Measurements from ENCODE around the gene C3orf80.
"Not testable (repeated sequence)": the region's sequence is repeated elsewhere in the genome, so short reads cannot be mapped to it uniquely, and the experiment has no call there.

The C3orf80 gene

DNA sequence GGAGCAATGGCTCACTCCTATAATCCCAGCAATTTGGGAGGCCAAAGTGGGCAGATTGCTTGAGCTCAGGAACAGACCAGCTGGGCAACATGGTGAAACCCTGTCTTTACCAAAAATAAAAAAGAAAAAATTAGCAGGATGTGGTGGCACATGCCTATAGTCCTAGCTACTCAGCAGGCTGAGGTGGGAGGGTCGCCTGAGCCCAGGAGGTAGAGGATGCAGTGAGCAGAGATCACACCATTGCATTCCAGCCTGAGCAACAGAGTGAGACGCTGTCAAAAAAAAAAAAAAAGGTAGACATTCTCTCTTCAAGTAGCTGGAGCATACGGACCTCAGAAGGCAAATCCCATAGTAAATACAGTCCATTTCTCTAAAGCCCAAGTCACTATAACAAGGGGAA, 7.1 kb upstream of the C3orf80 start:
- no peak overlapping the region for H3K9ac ChIP-seq (ENCODE audit: low read depth, low read length)
- H3K9me3 ChIP-seq (replicated peaks; ENCODE audit: low read length): no peaks in the 10 kb centered on the region
- no peaks in the 10 kb centered on the region for H3K4me1 ChIP-seq (ENCODE audit: control insufficient read depth, insufficient read depth, low read length)
- peaks cover 41% of the 10 kb centered on the region for H3K27me3 ChIP-seq (ENCODE audit: control insufficient read depth, insufficient read depth, low read length)
- no peak overlapping the region for H3K4me2 ChIP-seq (ENCODE audit: low read length)
- H3K4me3 ChIP-seq (ENCODE audit: low read length): no peak overlapping the region
- no peaks in the 10 kb centered on the region for H3K36me3 ChIP-seq (ENCODE audit: insufficient read depth, low read length)

DNA sequence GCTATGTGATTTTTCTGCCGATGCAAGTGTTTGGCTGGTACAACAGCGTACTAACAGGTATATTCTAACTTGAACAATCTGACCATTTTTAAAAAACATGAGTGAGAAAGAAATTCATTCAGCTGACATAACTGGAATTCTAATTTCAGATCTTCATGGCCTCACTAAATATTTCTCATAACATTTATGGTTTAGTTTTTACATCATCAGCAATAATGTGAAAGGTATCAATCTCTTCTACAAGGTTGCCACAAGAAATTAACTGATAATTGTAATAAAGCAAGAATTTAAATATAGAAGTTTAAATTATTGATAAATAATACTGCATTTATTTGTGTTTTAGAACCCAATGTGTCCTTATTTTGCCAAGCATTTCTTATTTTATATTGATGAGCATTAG, 5.2 kb upstream of the C3orf80 start:
- no peak overlapping the region for H3K4me3 ChIP-seq (ENCODE audit: low read length)
- H3K9me3 ChIP-seq (replicated peaks; ENCODE audit: low read length): no peaks in the 10 kb centered on the region
- peaks cover 3% of the 10 kb centered on the region for H3K4me1 ChIP-seq (ENCODE audit: control insufficient read depth, insufficient read depth, low read length)
- no peaks in the 10 kb centered on the region for H3K36me3 ChIP-seq (ENCODE audit: insufficient read depth, low read length)
- no peak overlapping the region for H3K9ac ChIP-seq (ENCODE audit: low read depth, low read length)
- peaks cover 57% of the 10 kb centered on the region for H3K27me3 ChIP-seq (ENCODE audit: control insufficient read depth, insufficient read depth, low read length)
- no peak overlapping the region for H3K4me2 ChIP-seq (ENCODE audit: low read length)

DNA sequence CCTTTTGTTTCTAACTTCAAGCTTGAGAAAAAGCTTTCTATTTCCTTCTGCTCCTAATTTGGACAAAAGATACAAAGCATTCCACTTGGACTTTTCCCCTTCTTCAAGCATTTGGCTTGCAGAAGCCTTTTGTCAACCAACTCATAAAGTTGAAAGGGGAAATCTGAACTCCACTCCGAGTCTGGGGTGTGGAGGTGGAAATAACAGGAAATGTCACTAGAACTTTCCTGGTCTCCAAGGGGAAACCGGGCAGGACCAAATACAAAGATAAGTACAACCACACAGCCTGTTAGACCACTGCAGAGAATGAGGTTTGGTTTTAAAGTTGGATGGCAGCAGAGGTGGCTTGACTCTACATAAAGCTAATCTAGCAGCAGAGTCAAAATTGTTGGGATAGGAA, 4.2 kb upstream of the C3orf80 start:
- Histone ChIP-seq H3K9ac (ENCODE audit: low read depth, low read length) (no peak overlapping the region), H3K4me3 (ENCODE audit: low read length) (no peak overlapping the region), H3K4me2 (ENCODE audit: low read length) (no peak overlapping the region), H3K9me3 (replicated peaks; ENCODE audit: low read length) (no peaks in the 10 kb centered on the region), H3K27me3 (ENCODE audit: control insufficient read depth, insufficient read depth, low read length) (peaks cover 66% of the 10 kb centered on the region), H3K4me1 (ENCODE audit: control insufficient read depth, insufficient read depth, low read length) (peaks cover 12% of the 10 kb centered on the region), H3K36me3 (ENCODE audit: insufficient read depth, low read length) (no peaks in the 10 kb centered on the region)

DNA sequence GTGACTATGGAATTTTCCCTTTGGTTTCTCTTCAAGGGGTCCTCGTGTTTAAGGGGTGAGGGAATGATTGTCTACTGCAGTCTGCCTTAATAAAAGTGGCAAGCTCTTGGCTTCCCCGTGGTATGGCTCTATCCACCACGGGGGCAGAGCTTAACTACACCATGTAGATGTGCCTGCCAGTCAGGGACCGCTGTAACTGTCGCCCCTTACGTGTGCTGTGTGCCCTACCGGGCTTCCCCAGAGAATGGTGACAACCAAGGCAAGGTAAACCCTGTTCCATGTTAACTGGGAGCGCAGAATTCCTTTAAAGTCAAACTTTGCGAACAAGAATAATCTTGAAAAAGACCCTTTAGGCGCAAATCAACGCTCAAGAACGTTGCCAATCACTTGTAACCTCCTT, 966 bp upstream of the C3orf80 start:
- Histone ChIP-seq H3K4me3 (ENCODE audit: low read length) (no peak overlapping the region), H3K4me1 (ENCODE audit: control insufficient read depth, insufficient read depth, low read length) (peaks cover 18% of the 10 kb centered on the region), H3K36me3 (ENCODE audit: insufficient read depth, low read length) (no peaks in the 10 kb centered on the region), H3K9ac (ENCODE audit: low read depth, low read length) (no peak overlapping the region), H3K27me3 (ENCODE audit: control insufficient read depth, insufficient read depth, low read length) (peaks cover 71% of the 10 kb centered on the region), H3K4me2 (ENCODE audit: low read length) (no peak overlapping the region), H3K9me3 (replicated peaks; ENCODE audit: low read length) (no peaks in the 10 kb centered on the region)

DNA sequence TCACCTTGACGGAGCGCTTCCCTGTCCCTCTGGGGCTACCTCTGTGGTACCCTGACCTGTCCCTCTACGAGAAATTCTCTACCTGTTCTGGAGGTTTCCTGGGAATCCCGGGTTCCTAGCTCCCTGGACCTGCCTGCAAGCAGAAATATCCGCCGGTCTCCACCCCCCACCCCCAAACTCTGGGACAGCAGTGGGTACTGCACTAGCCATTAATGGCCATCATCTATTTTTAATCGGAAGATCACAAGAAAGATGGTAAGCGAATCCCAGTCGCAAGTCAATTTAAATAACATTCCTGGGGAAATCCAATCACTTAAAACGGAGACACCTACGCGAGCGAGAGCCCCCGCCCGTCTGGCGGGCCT, 429 bp upstream of the C3orf80 start:
- Histone ChIP-seq H3K4me3 (ENCODE audit: low read length) (peak overlapping the region; percentile 77), H3K4me1 (ENCODE audit: control insufficient read depth, insufficient read depth, low read length) (peaks cover 18% of the 10 kb centered on the region), H3K9ac (ENCODE audit: low read depth, low read length) (no peak overlapping the region), H3K27me3 (ENCODE audit: control insufficient read depth, insufficient read depth, low read length) (peaks cover 71% of the 10 kb centered on the region), H3K36me3 (ENCODE audit: insufficient read depth, low read length) (no peaks in the 10 kb centered on the region), H3K9me3 (replicated peaks; ENCODE audit: low read length) (no peaks in the 10 kb centered on the region), H3K4me2 (ENCODE audit: low read length) (peak overlapping the region; percentile 99)

GRCh38 chr3:160226026-160226907, 1.0 kb downstream of the C3orf80 start:
- Histone ChIP-seq H3K4me1 (ENCODE audit: control insufficient read depth, insufficient read depth, low read length) (peaks cover 18% of the 10 kb centered on the region), H3K9ac (ENCODE audit: low read depth, low read length) (no peak overlapping the region), H3K36me3 (ENCODE audit: insufficient read depth, low read length) (no peaks in the 10 kb centered on the region), H3K4me2 (ENCODE audit: low read length) (peak overlapping the region; percentile 99), H3K4me3 (ENCODE audit: low read length) (peak overlapping the region; percentile 77), H3K9me3 (replicated peaks; ENCODE audit: low read length) (no peaks in the 10 kb centered on the region), H3K27me3 (ENCODE audit: control insufficient read depth, insufficient read depth, low read length) (peaks cover 61% of the 10 kb centered on the region)

DNA sequence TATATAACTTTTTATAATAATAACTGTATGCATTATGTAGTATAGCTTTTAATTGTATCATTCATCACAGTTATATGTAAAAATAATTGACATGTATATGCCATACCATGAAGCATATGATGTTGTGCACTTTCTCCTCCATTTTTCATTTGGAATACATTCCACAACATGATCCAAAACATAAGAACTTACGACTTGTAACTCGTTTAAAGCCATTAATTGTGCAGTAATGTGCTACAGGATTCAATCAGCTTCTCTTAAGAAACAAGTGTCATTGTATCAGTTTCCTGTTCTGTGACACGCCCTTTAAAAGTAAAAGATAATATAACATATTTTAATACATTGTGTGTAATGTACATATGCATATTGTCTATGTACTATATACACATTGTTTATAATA, 2.2 kb downstream of the C3orf80 start:
- Histone ChIP-seq H3K4me1 (ENCODE audit: control insufficient read depth, insufficient read depth, low read length) (peaks cover 18% of the 10 kb centered on the region), H3K36me3 (ENCODE audit: insufficient read depth, low read length) (no peaks in the 10 kb centered on the region), H3K4me3 (ENCODE audit: low read length) (no peak overlapping the region), H3K4me2 (ENCODE audit: low read length) (no peak overlapping the region), H3K9me3 (replicated peaks; ENCODE audit: low read length) (no peaks in the 10 kb centered on the region), H3K9ac (ENCODE audit: low read depth, low read length) (no peak overlapping the region), H3K27me3 (ENCODE audit: control insufficient read depth, insufficient read depth, low read length) (peaks cover 51% of the 10 kb centered on the region)

DNA sequence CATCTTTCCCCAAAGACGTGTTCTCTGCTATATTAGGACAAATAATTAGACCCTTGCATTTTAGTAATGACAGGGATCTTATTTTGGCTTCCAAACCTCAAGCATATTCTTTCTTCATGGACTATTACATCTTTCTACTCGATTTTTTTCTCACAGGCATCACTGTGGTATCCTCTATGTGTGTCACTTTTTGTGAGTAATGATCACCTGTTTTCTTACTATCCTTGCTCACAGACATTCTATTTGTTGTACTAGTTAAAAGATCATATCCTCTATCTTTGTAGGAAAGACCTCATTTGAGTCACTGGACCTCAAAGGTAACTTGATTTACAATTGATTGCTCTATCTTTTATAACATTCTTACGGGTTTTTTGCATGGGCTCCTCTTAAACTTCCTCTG, 6.8 kb downstream of the C3orf80 start:
- Histone ChIP-seq H3K9ac (ENCODE audit: low read depth, low read length) (no peak overlapping the region), H3K4me3 (ENCODE audit: low read length) (no peak overlapping the region), H3K27me3 (ENCODE audit: control insufficient read depth, insufficient read depth, low read length) (peaks cover 8% of the 10 kb centered on the region), H3K9me3 (replicated peaks; ENCODE audit: low read length) (no peaks in the 10 kb centered on the region), H3K4me1 (ENCODE audit: control insufficient read depth, insufficient read depth, low read length) (no peaks in the 10 kb centered on the region), H3K4me2 (ENCODE audit: low read length) (no peak overlapping the region), H3K36me3 (ENCODE audit: insufficient read depth, low read length) (no peaks in the 10 kb centered on the region)

- H3K9me3 ChIP-seq (replicated peaks; ENCODE audit: low read length); H3K9ac ChIP-seq (ENCODE audit: low read depth, low read length); H3K4me2 ChIP-seq (ENCODE audit: low read length); H3K27me3 ChIP-seq (ENCODE audit: control insufficient read depth, insufficient read depth, low read length); H3K36me3 ChIP-seq (ENCODE audit: insufficient read depth, low read length); H3K4me1 ChIP-seq (ENCODE audit: control insufficient read depth, insufficient read depth, low read length); H3K4me3 ChIP-seq (ENCODE audit: low read length): not testable (repeated sequence)
These were observed 15.5 kb downstream of the C3orf80 start for GRCh38 chr3:160240719-160241118.

DNA sequence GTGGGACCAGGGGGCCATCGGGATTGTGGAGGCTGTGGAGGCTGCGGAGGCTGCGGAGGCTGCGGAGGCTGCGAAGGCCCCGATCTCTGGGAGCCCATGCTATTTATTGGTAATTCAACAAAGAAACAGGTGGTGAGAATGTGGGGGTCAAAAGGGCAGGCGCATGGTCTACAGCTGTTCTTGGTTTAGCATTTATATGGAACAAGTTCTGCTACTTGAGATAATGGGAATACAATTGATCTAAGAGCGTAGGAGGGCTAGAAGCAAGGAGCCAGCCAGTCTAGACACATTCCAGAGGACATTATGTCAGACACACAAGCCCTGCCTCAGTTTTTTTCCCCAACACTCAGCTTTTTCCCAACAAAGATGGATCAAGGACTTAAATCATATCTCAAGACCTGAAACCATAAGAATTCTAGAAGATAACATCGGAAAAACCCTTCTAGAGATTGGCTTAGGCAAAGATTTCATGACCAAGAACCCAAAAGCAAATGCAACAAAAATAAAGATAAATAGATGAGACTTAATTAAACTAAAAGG, 20.1 kb downstream of the C3orf80 start:
- H3K27me3 ChIP-seq (ENCODE audit: control insufficient read depth, insufficient read depth, low read length): no peaks in the 10 kb centered on the region
- no peaks in the 10 kb centered on the region for H3K9me3 ChIP-seq (replicated peaks; ENCODE audit: low read length)
- no peak overlapping the region for H3K4me2 ChIP-seq (ENCODE audit: low read length)
- H3K4me1 ChIP-seq (ENCODE audit: control insufficient read depth, insufficient read depth, low read length): no peaks in the 10 kb centered on the region
- no peaks in the 10 kb centered on the region for H3K36me3 ChIP-seq (ENCODE audit: insufficient read depth, low read length)
- H3K4me3 ChIP-seq (ENCODE audit: low read length): no peak overlapping the region
- H3K9ac ChIP-seq (ENCODE audit: low read depth, low read length): no peak overlapping the region

DNA sequence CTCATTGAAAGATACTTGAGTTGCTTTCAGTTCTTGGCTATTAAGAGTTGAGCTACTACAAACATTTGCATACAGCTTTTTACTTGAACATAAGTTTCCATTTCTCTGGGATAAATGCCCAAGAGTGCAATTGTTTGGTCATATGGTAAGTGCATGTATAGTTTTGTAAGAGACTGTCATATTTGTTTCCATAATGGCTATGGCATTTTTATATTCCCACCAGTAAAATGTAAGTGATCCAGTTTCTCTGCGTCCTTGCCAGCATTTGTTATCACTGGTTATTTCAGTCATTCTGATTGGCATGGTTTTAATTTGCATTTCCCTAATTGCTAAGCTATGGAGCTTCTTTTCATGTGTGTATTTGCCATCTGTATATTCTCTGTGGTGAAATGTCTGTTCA, 22.5 kb downstream of the C3orf80 start:
- Histone ChIP-seq H3K9ac (ENCODE audit: low read depth, low read length) (no peak overlapping the region), H3K4me3 (ENCODE audit: low read length) (no peak overlapping the region), H3K4me1 (ENCODE audit: control insufficient read depth, insufficient read depth, low read length) (no peaks in the 10 kb centered on the region), H3K27me3 (ENCODE audit: control insufficient read depth, insufficient read depth, low read length) (no peaks in the 10 kb centered on the region), H3K9me3 (replicated peaks; ENCODE audit: low read length) (no peaks in the 10 kb centered on the region), H3K36me3 (ENCODE audit: insufficient read depth, low read length) (no peaks in the 10 kb centered on the region), H3K4me2 (ENCODE audit: low read length) (no peak overlapping the region)

DNA sequence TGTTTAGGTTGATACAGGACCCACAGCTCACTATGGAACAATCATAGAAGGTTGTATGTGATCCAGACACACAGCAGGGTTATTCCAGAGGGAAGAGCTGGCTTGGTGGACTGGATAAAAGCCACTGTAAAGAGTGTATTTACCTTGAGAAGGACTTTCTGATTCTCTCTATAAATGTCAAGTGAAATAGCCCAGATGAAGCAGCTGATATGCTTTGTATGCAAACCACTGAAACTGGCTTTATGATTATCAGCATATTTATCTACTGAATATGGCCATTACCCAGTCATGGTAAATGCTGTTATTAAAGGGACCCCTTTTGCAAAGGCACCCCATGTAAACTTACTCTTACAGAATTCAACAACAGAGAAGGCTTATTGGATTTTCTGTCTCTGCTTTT, 28.1 kb downstream of the C3orf80 start:
- H3K9me3 ChIP-seq (replicated peaks; ENCODE audit: low read length): no peaks in the 10 kb centered on the region
- no peaks in the 10 kb centered on the region for H3K27me3 ChIP-seq (ENCODE audit: control insufficient read depth, insufficient read depth, low read length)
- H3K4me1 ChIP-seq (ENCODE audit: control insufficient read depth, insufficient read depth, low read length): no peaks in the 10 kb centered on the region
- no peak overlapping the region for H3K4me2 ChIP-seq (ENCODE audit: low read length)
- H3K4me3 ChIP-seq (ENCODE audit: low read length): no peak overlapping the region
- no peak overlapping the region for H3K9ac ChIP-seq (ENCODE audit: low read depth, low read length)
- no peaks in the 10 kb centered on the region for H3K36me3 ChIP-seq (ENCODE audit: insufficient read depth, low read length)

Data from skeletal muscle satellite cell (primary cell).